Measurements from ENCODE around the gene RPL7A.
"Not testable (repeated sequence)": the region's sequence is repeated elsewhere in the genome, so short reads cannot be mapped to it uniquely, and the experiment has no call there.

RPL7A gene

GRCh38 chr9:133369422-133369821, 21.4 kb downstream of the RPL7A start:
- no peak for DNase-seq (ENCODE audit: low read depth)

- no peak for DNase-seq (ENCODE audit: low read depth)
Measured at GRCh38 chr9:133369933-133370332, 21.9 kb downstream of the RPL7A start.

- DNase-seq (ENCODE audit: low read depth): no peak
Measured at GRCh38 chr9:133370685-133371084, 22.7 kb downstream of the RPL7A start.

- no peak for DNase-seq (ENCODE audit: low read depth)
Measured at GRCh38 chr9:133371261-133371711, 23.3 kb downstream of the RPL7A start.

GRCh38 chr9:133372144-133372543, 24.1 kb downstream of the RPL7A start:
- no peak for DNase-seq (ENCODE audit: low read depth)

- DNase-seq (ENCODE audit: low read depth): no peak
Measured at GRCh38 chr9:133374612-133375115, 26.6 kb downstream of the RPL7A start.

- no peak for DNase-seq (ENCODE audit: low read depth)
Measured at GRCh38 chr9:133375116-133375723, 27.2 kb downstream of the RPL7A start.

- DNase-seq (ENCODE audit: low read depth): peak; percentile 93
Measured at GRCh38 chr9:133375724-133376654, 28.0 kb downstream of the RPL7A start, which contains the start of the genes STKLD1 and SURF4. STKLD1 (plus strand) TSS chr9:133376366; CDS start chr9:133376474, 108 bp downstream. SURF4 (minus strand) TSS chr9:133376060; CDS start chr9:133375969, 91 bp downstream.

- not testable (repeated sequence) for DNase-seq (ENCODE audit: low read depth)
Measured at GRCh38 chr9:133377280-133377679, 29.3 kb downstream of the RPL7A start.

GRCh38 chr9:133377721-133378216, 29.8 kb downstream of the RPL7A start:
- DNase-seq (ENCODE audit: low read depth): no peak

GRCh38 chr9:133378408-133378962, 30.5 kb downstream of the RPL7A start:
- DNase-seq (ENCODE audit: low read depth): no peak

GRCh38 chr9:133379153-133380086, 31.4 kb downstream of the RPL7A start:
- no peak for DNase-seq (ENCODE audit: low read depth)

GRCh38 chr9:133380734-133381133, 32.7 kb downstream of the RPL7A start:
- DNase-seq (ENCODE audit: low read depth): no peak

GRCh38 chr9:133382507-133383141, 34.6 kb downstream of the RPL7A start:
- DNase-seq (ENCODE audit: low read depth): no peak

GRCh38 chr9:133383438-133383837, 35.4 kb downstream of the RPL7A start:
- DNase-seq (ENCODE audit: low read depth): no peak

- DNase-seq (ENCODE audit: low read depth): no peak
Measured at GRCh38 chr9:133384736-133385321, 36.8 kb downstream of the RPL7A start.

- no peak for DNase-seq (ENCODE audit: low read depth)
Measured at GRCh38 chr9:133385452-133385851, 37.4 kb downstream of the RPL7A start.

GRCh38 chr9:133386338-133386737, 38.3 kb downstream of the RPL7A start:
- DNase-seq (ENCODE audit: low read depth): no peak

GRCh38 chr9:133387680-133388079, 39.7 kb downstream of the RPL7A start:
- DNase-seq (ENCODE audit: low read depth): no peak

GRCh38 chr9:133389025-133389557, 41.1 kb downstream of the RPL7A start:
- DNase-seq (ENCODE audit: low read depth): no peak
